Memory B cell (primary cell): ENCODE results near the gene CHMP3.
"Not testable (repeated sequence)": the region's sequence is repeated elsewhere in the genome, so short reads cannot be mapped to it uniquely, and the experiment has no call there.

Experiments used
- ATAC-seq: fragments of 150-1000 bp; cut with Tn5 transposase; 2 replicates; pipeline ENCODE4 v1.10.0; 2021; ENCODE audit warnings: low read depth, mild to moderate bottlenecking, moderate library complexity
- DNase-seq, 2 donors: peaks; one replicate each; pipeline ENCODE4 v3.0.0; 2022; ENCODE audit warnings: low spot score in 2 of 2
- H3K27ac Mint-ChIP-seq: one replicate; pipeline ENCODE4 v1.8.0; 2022; ENCODE audit warnings: mild to moderate bottlenecking, moderate library complexity, mixed read lengths
- H3K27me3 Mint-ChIP-seq: one replicate; pipeline ENCODE4 v1.8.0; 2022; ENCODE audit warnings: mixed read lengths
- H3K36me3 Mint-ChIP-seq: one replicate; pipeline ENCODE4 v1.8.0; 2022; ENCODE audit warnings: mild to moderate bottlenecking, mixed read lengths
- H3K4me1 Mint-ChIP-seq: one replicate; pipeline ENCODE4 v1.8.0; 2022; ENCODE audit warnings: mixed read lengths
- H3K4me3 Mint-ChIP-seq: one replicate; pipeline ENCODE4 v1.8.0; 2022; ENCODE audit warnings: mild to moderate bottlenecking, moderate library complexity, mixed read lengths
- H3K9me3 Mint-ChIP-seq: one replicate; pipeline ENCODE4 v1.8.0; 2022; ENCODE audit warnings: mixed read lengths

CHMP3 gene

DNA sequence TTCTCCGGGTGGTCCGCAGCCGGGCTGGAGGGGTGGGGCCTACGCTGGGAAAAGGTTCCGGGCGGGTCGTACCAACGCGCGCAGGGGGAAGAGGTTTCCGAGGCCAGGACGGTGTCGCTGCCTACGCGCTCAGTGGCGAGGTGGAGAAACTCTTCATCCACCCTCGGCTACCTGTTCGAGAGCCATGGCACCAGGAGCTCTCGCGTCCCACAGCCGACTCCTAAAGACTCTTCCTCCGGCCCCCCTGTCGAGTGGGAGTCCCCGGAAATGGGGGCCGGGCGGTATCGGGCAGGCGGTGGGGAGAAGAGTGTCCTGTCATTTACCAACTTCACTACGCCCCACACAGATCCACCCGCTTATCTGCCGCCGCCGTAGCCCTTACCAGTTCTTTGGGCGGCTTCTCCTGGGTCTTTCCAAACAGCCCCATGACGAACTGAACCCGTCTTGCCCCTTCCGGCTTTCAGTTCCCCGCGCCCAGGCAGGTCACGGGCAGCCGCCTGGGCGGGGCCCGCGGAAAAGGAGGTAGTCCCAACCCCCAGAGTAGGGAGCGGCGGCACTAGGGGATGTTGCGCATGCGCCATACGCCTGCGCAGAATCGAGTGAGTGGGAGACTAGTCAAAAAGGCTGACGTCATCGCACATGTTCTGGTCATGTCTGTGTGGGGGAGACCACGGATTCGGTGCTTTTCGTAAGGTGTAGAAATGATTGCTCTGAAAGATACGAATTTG is at the start of gene CHMP3:
Gene CHMP3 (minus strand): TSS at position 522 of the 728 bp plus-strand sequence. CDS start 95 bp downstream, at position 427.
- Mint-ChIP-seq H3K27ac (peak within 1 kb of the TSS; percentile 96), H3K4me1 (peaks cover 21% of the 10 kb centered on the region), H3K9me3 (no peaks in the 10 kb centered on the region), H3K27me3 (peaks cover 6% of the 10 kb centered on the region), H3K4me3 (peak within 1 kb of the TSS; percentile 93), H3K36me3 (no peaks in the 10 kb centered on the region)
- peak; percentile 93 to 98 for DNase-seq
- ATAC-seq = peak; percentile 87

DNA sequence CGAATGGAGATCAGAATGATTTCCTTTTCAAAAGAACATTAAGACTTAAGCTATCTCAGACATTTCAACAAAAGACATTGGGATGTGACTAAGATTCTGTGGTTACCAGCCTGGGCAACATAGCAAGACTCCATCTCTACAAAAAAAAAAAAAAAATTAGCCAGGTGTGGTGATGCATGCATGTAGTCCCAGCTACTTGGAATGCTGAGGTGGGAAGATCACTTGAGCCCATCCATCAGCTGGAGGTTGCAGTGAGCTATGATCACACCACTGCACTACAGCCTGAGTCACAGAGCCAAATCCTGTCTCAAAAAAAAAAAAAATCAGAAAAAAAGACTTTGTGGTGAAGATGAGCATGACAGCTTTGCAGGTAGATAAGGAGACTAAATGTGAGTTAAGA is 47.6 kb upstream of the CHMP3 start:
- Mint-ChIP-seq H3K36me3 (peaks cover 26% of the 10 kb centered on the region), H3K4me3 (no peak overlapping the region), H3K27ac (peak overlapping the region; percentile 39), H3K4me1 (peaks cover 1% of the 10 kb centered on the region), H3K27me3 (no peaks in the 10 kb centered on the region), H3K9me3 (no peaks in the 10 kb centered on the region)
- no peak for DNase-seq
- ATAC-seq = no peak

DNA sequence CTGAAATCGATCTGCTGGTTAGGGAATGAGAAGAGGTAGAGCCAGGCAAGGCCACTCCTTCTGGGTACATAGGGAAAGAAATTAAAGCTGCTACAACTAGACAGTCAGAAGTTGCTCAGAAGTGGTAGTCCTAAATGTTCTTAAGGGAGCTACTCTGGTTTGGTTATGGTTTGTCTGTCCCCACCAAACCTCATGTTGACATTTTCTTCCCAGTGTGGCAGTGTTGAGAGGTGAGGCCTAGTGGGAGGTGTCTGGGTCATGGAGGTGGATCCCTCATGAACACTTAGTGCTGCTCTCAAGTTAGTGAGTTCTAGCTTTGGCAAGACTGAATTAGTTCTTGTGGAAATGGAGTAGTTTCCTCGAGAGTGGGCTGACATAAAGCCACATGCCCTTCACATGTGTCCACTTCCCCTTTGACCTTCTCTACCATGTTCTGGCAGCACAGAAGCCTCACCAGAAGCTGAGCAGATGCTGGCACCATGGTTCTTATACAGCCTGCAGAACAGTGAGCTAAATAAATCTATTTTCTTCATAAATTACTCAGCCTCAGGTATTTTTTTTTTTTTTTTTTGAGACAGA is 45.7 kb upstream of the CHMP3 start:
- H3K27ac Mint-ChIP-seq = no peak overlapping the region
- H3K9me3 Mint-ChIP-seq = no peaks in the 10 kb centered on the region
- H3K4me1 Mint-ChIP-seq = peaks cover 5% of the 10 kb centered on the region
- ATAC-seq = no peak
- peaks cover 36% of the 10 kb centered on the region for H3K36me3 Mint-ChIP-seq
- DNase-seq = no peak
- H3K27me3 Mint-ChIP-seq = no peaks in the 10 kb centered on the region
- H3K4me3 Mint-ChIP-seq = no peak overlapping the region

DNA sequence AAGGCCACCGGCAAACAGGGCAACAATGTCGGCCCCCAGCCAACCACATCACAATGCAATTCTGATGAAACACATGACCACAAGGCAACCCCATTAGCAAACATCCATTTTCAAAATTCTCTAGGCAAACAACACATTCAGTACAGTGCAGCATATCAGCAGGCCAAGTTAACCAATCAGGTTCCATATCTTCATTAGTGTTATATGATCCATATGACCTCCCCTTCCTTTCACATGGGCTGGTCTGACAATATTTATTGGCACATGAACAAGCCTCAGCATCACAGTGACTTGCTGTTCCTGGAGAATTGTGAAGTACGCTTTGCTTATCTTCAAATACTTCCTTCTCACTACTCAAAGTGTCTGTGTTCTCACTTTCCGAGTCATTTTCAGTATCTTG is 40.7 kb upstream of the CHMP3 start:
- DNase-seq (no peak), ATAC-seq (no peak)
- Mint-ChIP-seq H3K27ac (no peak overlapping the region), H3K27me3 (no peaks in the 10 kb centered on the region), H3K9me3 (no peaks in the 10 kb centered on the region), H3K4me1 (peaks cover 5% of the 10 kb centered on the region), H3K36me3 (peaks cover 25% of the 10 kb centered on the region), H3K4me3 (no peak overlapping the region)

DNA sequence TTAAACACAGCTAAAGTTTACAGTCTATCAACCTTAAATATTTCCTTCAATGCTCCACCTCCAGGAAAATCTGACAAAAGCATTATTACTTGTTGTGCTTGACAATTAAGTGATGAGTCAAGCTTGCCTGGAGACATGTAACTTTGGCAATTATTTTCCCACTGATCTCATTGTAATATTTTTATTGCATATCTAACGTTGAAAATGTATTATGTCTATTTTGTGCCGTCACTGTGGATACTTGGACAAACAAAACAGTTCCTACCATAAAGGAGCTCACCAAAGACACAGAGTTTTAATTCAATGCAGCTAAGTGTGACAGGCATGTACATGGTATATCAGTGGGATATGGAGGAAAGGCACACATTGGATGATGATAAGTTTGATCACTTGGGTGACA is 35.7 kb upstream of the CHMP3 start:
- DNase-seq (no peak), ATAC-seq (no peak)
- H3K27me3 Mint-ChIP-seq = peaks cover 5% of the 10 kb centered on the region
- H3K4me3 Mint-ChIP-seq = no peak overlapping the region
- H3K27ac Mint-ChIP-seq = no peak overlapping the region
- H3K9me3 Mint-ChIP-seq = no peaks in the 10 kb centered on the region
- no peaks in the 10 kb centered on the region for H3K4me1 Mint-ChIP-seq
- peaks cover 7% of the 10 kb centered on the region for H3K36me3 Mint-ChIP-seq

DNA sequence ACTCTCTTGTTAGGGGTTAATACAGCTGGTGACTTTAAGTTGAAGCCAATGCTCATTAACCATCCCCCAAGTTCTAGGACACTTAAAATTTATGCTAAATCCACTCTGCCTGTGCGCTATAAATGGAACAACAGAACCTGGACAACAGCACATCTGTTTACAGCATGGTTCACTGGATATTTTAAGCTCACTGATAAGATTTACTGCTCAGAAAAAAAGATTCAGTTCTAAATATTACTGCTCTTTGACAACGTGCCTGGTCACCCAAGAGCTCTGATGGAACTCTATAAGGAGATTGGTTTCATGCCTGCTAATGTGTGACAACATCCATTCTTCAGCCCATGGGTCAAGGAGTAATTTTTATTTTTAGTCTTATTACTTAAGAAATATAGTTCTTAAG is 32.9 kb upstream of the CHMP3 start:
- ATAC-seq (no peak), DNase-seq (no peak)
- no peak overlapping the region for H3K4me3 Mint-ChIP-seq
- peaks cover 5% of the 10 kb centered on the region for H3K27me3 Mint-ChIP-seq
- H3K27ac Mint-ChIP-seq = no peak overlapping the region
- H3K9me3 Mint-ChIP-seq = no peaks in the 10 kb centered on the region
- H3K36me3 Mint-ChIP-seq = peaks cover 2% of the 10 kb centered on the region
- H3K4me1 Mint-ChIP-seq = no peaks in the 10 kb centered on the region

DNA sequence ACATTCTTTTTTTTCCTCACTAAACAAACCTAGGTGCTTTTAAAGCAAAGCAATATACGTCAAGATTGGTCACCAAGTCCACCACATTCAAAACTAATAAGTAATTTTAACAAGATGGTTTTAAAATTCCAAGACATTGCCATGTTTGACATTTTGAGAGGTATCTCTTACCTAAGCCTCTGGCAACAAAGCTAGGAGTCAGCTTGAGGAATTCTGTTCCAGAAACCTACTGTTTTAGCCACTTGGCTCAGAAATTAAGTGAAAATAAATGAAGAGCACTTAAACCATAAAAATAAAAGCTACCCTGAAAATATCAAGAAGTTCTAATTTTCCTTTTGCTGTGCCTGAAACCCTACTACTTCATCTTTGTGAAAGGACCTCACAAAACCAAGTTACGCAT is 30.0 kb upstream of the CHMP3 start:
- H3K27ac Mint-ChIP-seq = no peak overlapping the region
- no peak overlapping the region for H3K4me3 Mint-ChIP-seq
- peaks cover 1% of the 10 kb centered on the region for H3K9me3 Mint-ChIP-seq
- no peak for ATAC-seq
- no peak for DNase-seq
- no peaks in the 10 kb centered on the region for H3K4me1 Mint-ChIP-seq
- H3K36me3 Mint-ChIP-seq = peaks cover 5% of the 10 kb centered on the region
- peaks cover 7% of the 10 kb centered on the region for H3K27me3 Mint-ChIP-seq

DNA sequence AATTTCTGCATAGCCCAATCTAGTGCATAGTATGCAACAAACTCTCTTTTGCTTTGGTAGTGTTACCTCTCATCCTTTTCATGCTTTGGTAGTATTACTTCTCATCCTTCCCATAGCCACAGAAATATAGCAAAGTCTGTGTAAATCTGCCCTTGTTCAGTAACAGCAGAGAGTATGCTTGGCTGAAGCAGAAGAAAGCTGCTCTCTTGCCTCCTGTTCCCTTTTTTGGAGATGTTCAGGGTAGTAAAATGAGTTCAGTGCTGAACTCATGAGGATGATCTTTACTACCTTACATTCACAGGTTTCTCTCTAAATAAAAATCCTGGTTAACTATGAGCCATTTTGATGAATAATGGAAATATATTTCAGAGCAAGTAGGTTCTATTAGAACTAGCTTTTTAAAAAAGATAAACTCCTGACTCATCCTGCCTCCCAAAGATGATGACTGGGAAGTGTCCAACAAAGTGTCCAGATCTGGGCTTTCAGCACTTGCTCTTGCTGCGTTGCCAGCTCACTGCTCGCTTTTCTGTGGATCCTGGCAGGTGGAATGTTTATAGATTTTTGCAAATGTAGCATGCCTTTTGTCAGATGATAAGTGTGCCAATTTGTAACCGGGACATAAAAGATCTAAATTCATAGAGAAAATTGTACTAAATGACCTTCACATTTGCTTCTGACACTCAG is 29.4 kb upstream of the CHMP3 start:
- peaks cover 5% of the 10 kb centered on the region for H3K36me3 Mint-ChIP-seq
- ATAC-seq = no peak
- DNase-seq = no peak
- H3K27ac Mint-ChIP-seq = no peak overlapping the region
- peaks cover 7% of the 10 kb centered on the region for H3K27me3 Mint-ChIP-seq
- H3K4me3 Mint-ChIP-seq = no peak overlapping the region
- H3K9me3 Mint-ChIP-seq = peaks cover 1% of the 10 kb centered on the region
- H3K4me1 Mint-ChIP-seq = no peaks in the 10 kb centered on the region

DNA sequence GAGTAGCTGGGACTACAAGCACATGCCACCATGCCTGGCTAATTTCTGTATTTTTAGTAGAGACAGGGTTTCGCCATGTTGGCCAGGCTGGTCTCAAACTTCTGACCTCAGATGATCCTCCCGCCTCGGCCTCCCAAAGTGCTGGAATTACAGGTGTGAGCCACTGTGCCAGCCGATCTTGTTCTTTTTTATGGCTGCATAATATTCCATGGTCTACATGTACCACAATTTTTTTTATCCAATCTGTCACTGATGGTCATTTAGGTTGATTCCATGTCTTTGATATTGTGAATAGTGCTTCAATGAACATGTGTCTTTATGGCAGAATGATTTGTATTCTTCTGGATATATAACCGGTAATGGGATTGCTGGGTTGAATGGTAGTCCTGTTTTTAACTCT is 26.5 kb upstream of the CHMP3 start:
- H3K4me3 Mint-ChIP-seq, H3K36me3 Mint-ChIP-seq, H3K27me3 Mint-ChIP-seq, H3K9me3 Mint-ChIP-seq, ATAC-seq, H3K27ac Mint-ChIP-seq, H3K4me1 Mint-ChIP-seq, DNase-seq: not testable (repeated sequence)

DNA sequence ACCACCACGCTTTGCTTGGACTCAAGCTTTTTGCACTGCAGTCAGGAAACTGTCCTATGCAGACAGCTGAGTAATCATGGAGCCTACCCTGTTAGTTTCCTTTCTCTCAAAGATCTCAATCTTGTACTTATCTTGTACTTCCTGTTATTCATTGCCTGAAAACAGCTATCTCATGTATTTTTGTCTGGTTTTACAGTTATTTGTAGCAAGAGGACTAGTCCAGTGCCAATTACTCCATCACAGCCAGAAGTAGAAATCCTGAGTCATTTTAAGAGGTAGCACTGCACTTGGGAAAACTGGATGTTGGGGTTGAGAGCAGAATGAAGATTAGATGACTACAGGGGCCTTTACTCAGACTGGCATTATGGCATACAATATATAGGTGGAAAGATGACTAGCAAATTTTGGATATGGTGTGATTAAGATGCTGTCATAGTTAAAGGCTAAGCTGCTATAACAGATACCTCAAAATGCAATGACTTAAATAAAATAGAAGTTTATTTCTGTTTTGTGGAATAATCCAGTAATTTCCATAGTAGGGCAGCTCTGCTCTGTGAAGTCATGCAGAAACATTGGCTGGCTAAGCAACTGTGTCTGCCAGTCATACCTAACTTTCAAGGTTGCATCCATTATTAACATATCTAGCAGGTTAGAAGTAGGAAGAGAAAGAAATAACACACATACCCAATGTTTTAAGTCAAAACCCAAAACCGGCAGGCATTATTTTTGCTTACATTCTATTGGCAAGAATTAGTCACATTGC is 21.1 kb upstream of the CHMP3 start:
- H3K27me3 Mint-ChIP-seq = no peaks in the 10 kb centered on the region

DNA sequence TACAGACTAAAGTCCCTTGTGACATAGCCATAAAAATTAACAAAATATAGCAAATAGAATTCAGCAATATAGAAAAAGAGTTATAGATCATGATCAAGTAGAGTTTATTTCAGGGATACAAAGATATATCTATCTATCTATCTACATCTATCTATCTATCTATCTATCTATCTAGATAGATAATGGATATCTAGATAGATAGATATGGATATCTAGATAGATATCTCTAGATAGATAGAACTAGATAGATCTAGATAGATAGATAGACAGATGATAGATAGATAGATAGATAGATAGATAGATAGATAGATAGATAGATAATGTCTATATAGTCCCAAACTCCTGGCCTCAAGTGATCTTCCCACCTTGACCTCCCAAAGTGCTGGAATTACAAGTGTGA is 17.3 kb upstream of the CHMP3 start:
- DNase-seq = no peak
- Mint-ChIP-seq H3K4me1 (peaks cover 3% of the 10 kb centered on the region), H3K36me3 (no peaks in the 10 kb centered on the region), H3K27me3 (no peaks in the 10 kb centered on the region), H3K9me3 (peaks cover 4% of the 10 kb centered on the region), H3K27ac (no peak overlapping the region), H3K4me3 (no peak overlapping the region)
- no peak for ATAC-seq

More for the DNA sequence above, 21.1 kb upstream of the CHMP3 start:
- H3K4me1 Mint-ChIP-seq = peaks cover 3% of the 10 kb centered on the region
- no peak for DNase-seq
- no peak overlapping the region for H3K27ac Mint-ChIP-seq
- no peak for ATAC-seq
- H3K9me3 Mint-ChIP-seq = no peaks in the 10 kb centered on the region
- H3K4me3 Mint-ChIP-seq = no peak overlapping the region
- no peaks in the 10 kb centered on the region for H3K36me3 Mint-ChIP-seq

DNA sequence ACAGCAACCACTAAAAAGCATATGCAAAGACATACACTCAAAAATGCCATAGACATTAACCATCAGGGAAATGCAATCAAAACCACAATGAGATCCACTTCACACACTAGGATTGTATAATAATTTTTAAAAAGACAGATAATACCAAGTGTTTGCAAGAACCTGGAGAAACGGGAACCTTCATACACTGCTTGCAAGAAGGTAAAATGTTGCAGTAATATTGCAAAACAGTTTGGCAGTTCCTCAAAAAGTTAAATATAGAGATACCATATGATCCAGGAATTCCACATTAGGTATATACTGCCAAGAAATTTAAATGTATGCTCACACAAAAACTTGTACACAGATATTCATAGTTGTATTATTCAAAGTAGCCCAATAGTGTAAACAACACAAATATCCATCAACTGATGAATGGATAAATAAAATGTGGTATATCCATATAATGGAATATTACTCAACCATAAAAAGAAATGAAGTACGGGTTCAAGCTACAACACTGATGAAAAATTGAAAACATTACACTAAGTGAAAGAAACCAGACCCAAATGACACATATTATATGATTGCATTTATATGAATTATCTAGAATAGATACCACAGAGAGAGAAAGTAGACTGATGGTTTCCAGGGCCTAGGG is 14.7 kb upstream of the CHMP3 start:
- Mint-ChIP-seq H3K27ac (no peak overlapping the region), H3K36me3 (no peaks in the 10 kb centered on the region), H3K4me1 (no peaks in the 10 kb centered on the region), H3K4me3 (no peak overlapping the region), H3K9me3 (peaks cover 4% of the 10 kb centered on the region), H3K27me3 (no peaks in the 10 kb centered on the region)
- no peak for DNase-seq
- no peak for ATAC-seq

DNA sequence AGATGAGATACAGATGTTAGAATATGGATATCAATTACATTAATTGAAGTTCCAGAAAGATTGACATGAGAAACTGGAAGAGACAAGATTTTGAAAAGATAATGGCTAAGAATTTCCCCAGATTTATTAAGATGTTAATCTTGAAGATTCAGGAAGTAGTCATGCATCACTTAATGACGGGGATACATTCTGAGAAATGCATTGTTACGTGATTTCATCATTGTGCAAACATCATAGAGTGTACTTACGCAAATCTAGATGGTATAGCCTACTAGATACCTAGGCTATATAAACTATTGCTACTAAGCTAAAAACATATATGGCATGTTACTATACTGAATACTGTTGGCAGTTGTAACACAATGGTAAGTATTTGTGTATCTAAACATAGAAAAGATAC is 6.8 kb upstream of the CHMP3 start:
- H3K36me3 Mint-ChIP-seq = no peaks in the 10 kb centered on the region
- no peak overlapping the region for H3K27ac Mint-ChIP-seq
- no peaks in the 10 kb centered on the region for H3K9me3 Mint-ChIP-seq
- no peaks in the 10 kb centered on the region for H3K4me1 Mint-ChIP-seq
- DNase-seq = no peak
- peaks cover 6% of the 10 kb centered on the region for H3K27me3 Mint-ChIP-seq
- H3K4me3 Mint-ChIP-seq = no peak overlapping the region
- no peak for ATAC-seq

DNA sequence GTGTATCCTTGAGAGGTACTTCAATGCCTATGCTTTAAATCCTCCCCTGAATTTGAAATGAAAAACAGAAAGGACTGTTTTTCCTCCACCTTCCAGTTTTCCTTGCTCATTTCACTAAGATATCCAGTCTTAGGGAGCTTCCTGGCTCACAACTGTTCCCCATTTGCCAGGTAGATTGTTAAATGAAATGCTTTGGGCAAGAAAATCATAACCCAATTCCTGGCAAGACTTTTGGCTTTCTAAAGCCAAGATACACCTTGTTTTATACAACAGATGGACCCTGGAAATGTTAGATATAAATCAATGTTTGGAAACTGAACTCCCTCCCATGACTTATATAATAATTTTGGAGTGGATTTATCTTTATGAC is 3.6 kb upstream of the CHMP3 start:
- ATAC-seq (no peak), DNase-seq (no peak)
- peaks cover 9% of the 10 kb centered on the region for H3K4me1 Mint-ChIP-seq
- H3K4me3 Mint-ChIP-seq = no peak overlapping the region
- H3K36me3 Mint-ChIP-seq = no peaks in the 10 kb centered on the region
- H3K27ac Mint-ChIP-seq = no peak overlapping the region
- H3K27me3 Mint-ChIP-seq = peaks cover 7% of the 10 kb centered on the region
- H3K9me3 Mint-ChIP-seq = no peaks in the 10 kb centered on the region
